Transverse colon (tissue), 3 donors: Measurements from ENCODE around the gene RBP3.

Experiments used
- EP300 ChIP-seq: sonication (generic); formaldehyde crosslinking; IDR thresholded peaks from one replicate; pipeline ENCODE4 v1.6.1; 2017; ENCODE audit warnings: antibody characterized with exemption, low read depth
- TF ChIP-seq, protein P1 (sequence below), 5 experiments: fragments of 200-600 bp in 3 of 5; fragments of 450-650 bp in 2 of 5; sonication (generic) in 3 of 5; IDR thresholded peaks; 1 replicate in 2 of 5; 2 replicates in 3 of 5; pipeline ENCODE4 v1.5.1; 2016 to 2017; ENCODE audit warnings: antibody characterized with exemption in 5 of 5, inconsistent platforms in 3 of 5, mild to moderate bottlenecking in 2 of 5, moderate library complexity in 1 of 5

DNA sequence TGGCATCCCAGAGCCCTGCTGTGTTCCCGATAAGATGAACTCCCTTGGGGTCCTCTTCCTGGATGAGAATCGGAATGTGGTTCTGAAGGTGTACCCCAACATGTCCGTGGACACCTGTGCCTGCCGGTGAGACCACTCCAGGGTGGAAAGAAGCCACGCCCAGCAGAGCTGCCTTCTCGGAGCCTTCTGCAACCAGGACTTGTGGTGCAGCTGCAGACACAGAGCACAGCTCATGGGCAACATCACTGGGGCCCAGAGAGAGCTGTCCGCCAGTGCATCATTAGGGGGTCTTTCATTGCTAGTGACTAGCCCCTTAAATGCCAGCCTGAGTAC is 35.5 kb upstream of the RBP3 start:
- TF ChIP-seq, protein P1, sequence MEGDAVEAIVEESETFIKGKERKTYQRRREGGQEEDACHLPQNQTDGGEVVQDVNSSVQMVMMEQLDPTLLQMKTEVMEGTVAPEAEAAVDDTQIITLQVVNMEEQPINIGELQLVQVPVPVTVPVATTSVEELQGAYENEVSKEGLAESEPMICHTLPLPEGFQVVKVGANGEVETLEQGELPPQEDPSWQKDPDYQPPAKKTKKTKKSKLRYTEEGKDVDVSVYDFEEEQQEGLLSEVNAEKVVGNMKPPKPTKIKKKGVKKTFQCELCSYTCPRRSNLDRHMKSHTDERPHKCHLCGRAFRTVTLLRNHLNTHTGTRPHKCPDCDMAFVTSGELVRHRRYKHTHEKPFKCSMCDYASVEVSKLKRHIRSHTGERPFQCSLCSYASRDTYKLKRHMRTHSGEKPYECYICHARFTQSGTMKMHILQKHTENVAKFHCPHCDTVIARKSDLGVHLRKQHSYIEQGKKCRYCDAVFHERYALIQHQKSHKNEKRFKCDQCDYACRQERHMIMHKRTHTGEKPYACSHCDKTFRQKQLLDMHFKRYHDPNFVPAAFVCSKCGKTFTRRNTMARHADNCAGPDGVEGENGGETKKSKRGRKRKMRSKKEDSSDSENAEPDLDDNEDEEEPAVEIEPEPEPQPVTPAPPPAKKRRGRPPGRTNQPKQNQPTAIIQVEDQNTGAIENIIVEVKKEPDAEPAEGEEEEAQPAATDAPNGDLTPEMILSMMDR (IDR thresholded peaks at IDR 0.05), result no peak
- no peak for TF ChIP-seq EP300
